ENCODE data around the gene RPIA. TPM values are rescaled to one million over a fixed set of nuclear protein-coding genes. Genes with fewer than 3 reads are reported as not detected.

Gene RPIA
- total RNA-seq, 1 experiment from 2014 or later, result 18.2 TPM

GRCh38 chr2:88739985-88740600 is 48.6 kb downstream of the RPIA start:
- Histone ChIP-seq H3K27ac (ENCODE audit: low read length) (no peak overlapping the region), H3K27me3 (ENCODE audit: control insufficient read depth, insufficient read depth, low read length) (no peaks in the 10 kb centered on the region), H3K9me3 (ENCODE audit: control insufficient read depth, insufficient read depth, low read depth, low read length) (0 out of 2 replicates have a peak, but pooled peaks cover 2% of the 10 kb centered on the region), H3K4me1 (ENCODE audit: control insufficient read depth, insufficient read depth, low read length) (no peaks in the 10 kb centered on the region), H3K4me3 (ENCODE audit: low read depth in 2 of 2, low read length in 2 of 2) (no peak overlapping the region), H3K36me3 (ENCODE audit: control insufficient read depth, insufficient read depth, low read length) (no peaks in the 10 kb centered on the region)
- ATAC-seq (peak; percentile 90), DNase-seq (ENCODE audit: low read depth, low spot score) (peak; percentile 63)
- peak; percentile 93 for TF ChIP-seq CTCF (IDR thresholded peaks at IDR 0.05)
- no peak for TF ChIP-seq POLR2AphosphoS5 (IDR thresholded peaks at IDR 0.05; ENCODE audit: low read depth, low read length)
- 0 out of 2 replicates have a peak, but pooled peaks have one; percentile 37 for TF ChIP-seq TCF7L2 (IDR thresholded peaks at IDR 0.05; ENCODE audit: low read depth, low read length)
- ChIA-PET CTCF (no interaction called here), POLR2A (no interaction called here)
- in situ Hi-C loops (cut with HindIII; ENCODE audit: low pct_unique_long_range_greater_than_20kb, low sequenced_read_pairs) (no loop called here), intact Hi-C loops (cut with micrococcal nuclease; ENCODE audit: unreplicated experiment) (loop anchor here (5.0 kb wide), 1 partner anchor 132 kb away; no protein-coding TSS in a partner anchor)
- no TSS peak for BruUV-seq (replicated peaks)

GRCh38 chr2:88746929-88747490 is 55.5 kb downstream of the RPIA start:
- Histone ChIP-seq H3K4me1 (ENCODE audit: control insufficient read depth, insufficient read depth, low read length) (no peaks in the 10 kb centered on the region), H3K27me3 (ENCODE audit: control insufficient read depth, insufficient read depth, low read length) (no peaks in the 10 kb centered on the region), H3K4me3 (ENCODE audit: low read depth in 2 of 2, low read length in 2 of 2) (no peak overlapping the region), H3K9me3 (ENCODE audit: control insufficient read depth, insufficient read depth, low read depth, low read length) (0 out of 2 replicates have a peak, but pooled peaks cover 2% of the 10 kb centered on the region), H3K36me3 (ENCODE audit: control insufficient read depth, insufficient read depth, low read length) (peaks cover 2% of the 10 kb centered on the region), H3K27ac (ENCODE audit: low read length) (no peak overlapping the region)
- BruUV-seq (replicated peaks), result no TSS peak
- POLR2A ChIA-PET, result no interaction called here
- CTCF ChIA-PET, result no interaction called here
- in situ Hi-C loops (cut with HindIII; ENCODE audit: low pct_unique_long_range_greater_than_20kb, low sequenced_read_pairs), result no loop called here
- DNase-seq (ENCODE audit: low read depth, low spot score) (no peak), ATAC-seq (no peak)
- TF ChIP-seq REST (IDR thresholded peaks at IDR 0.05; ENCODE audit: insufficient read depth in 1 of 2, low read depth in 2 of 2, low read length in 1 of 2) (no peak), POLR2AphosphoS5 (IDR thresholded peaks at IDR 0.05; ENCODE audit: low read depth, low read length) (no peak), TCF7L2 (IDR thresholded peaks at IDR 0.05; ENCODE audit: low read depth, low read length) (no peak), SIN3A (IDR thresholded peaks at IDR 0.05; ENCODE audit: borderline replicate concordance, insufficient read depth, low read depth, low read length) (no peak), CTCF (IDR thresholded peaks at IDR 0.05) (no peak)
- intact Hi-C loops (cut with micrococcal nuclease; ENCODE audit: unreplicated experiment), result no loop called here

Data from Panc1 (cell line).